Fibroblast of the aortic adventitia (primary cell): ENCODE results near the gene XCL2. TPM values are rescaled to one million over a fixed set of nuclear protein-coding genes. Genes with fewer than 3 reads are reported as not detected.
A peak's percentile ranks its signal among the peaks of the same experiment; 100 is the strongest.

Experiments used
- DNase-seq: peaks from one replicate; pipeline ENCODE4 v3.0.0-alpha.2; 2010; ENCODE audit warnings: low read depth
- H3K4me3 ChIP-seq: 2 replicates; pipeline ENCODE4 v1.5.1; 2011; ENCODE audit warnings: low read depth, mild to moderate bottlenecking, control low read depth, low read length, moderate library complexity
- total RNA-seq: library from RNA; depleted of rRNA; stranded (reverse); fragments of >200 nt; gene quantifications from 2 replicates; pipeline ENCODE4 v1.2.3, GENCODE V29; 2012; ENCODE audit warnings: low replicate concordance
- TF ChIP-seq, protein P1 (sequence below): IDR thresholded peaks from 2 replicates; pipeline ENCODE4 v1.5.1; 2011; ENCODE audit warnings: mild to moderate bottlenecking, low read length, control low read depth, inconsistent platforms; ENCODE audit not compliant: insufficient read depth

Gene XCL2
- total RNA-seq, 1 donor: not detected

DNA sequence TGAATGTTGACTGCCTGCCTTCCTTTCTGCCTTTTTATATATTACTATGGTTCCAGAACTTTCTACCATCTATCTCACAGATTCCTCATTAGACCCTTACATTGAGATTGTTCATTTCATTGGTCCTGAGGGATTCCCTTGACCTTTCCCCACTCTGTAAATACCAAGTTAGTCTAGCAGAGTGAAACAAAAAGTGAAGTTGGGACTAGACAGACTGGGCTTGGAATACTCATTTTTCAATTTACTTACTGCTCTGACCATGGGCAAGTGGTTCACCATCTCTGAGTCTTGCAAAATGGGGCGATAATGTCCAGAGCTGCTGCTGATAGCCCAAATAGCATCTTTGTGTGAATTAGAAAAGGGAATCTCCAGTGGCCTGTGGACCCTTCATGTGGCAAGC lies 38.8 kb downstream of the XCL2 start:
- no peak overlapping the region for H3K4me3 ChIP-seq
- TF ChIP-seq, protein P1, sequence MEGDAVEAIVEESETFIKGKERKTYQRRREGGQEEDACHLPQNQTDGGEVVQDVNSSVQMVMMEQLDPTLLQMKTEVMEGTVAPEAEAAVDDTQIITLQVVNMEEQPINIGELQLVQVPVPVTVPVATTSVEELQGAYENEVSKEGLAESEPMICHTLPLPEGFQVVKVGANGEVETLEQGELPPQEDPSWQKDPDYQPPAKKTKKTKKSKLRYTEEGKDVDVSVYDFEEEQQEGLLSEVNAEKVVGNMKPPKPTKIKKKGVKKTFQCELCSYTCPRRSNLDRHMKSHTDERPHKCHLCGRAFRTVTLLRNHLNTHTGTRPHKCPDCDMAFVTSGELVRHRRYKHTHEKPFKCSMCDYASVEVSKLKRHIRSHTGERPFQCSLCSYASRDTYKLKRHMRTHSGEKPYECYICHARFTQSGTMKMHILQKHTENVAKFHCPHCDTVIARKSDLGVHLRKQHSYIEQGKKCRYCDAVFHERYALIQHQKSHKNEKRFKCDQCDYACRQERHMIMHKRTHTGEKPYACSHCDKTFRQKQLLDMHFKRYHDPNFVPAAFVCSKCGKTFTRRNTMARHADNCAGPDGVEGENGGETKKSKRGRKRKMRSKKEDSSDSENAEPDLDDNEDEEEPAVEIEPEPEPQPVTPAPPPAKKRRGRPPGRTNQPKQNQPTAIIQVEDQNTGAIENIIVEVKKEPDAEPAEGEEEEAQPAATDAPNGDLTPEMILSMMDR: no peak
- DNase-seq: no peak

DNA sequence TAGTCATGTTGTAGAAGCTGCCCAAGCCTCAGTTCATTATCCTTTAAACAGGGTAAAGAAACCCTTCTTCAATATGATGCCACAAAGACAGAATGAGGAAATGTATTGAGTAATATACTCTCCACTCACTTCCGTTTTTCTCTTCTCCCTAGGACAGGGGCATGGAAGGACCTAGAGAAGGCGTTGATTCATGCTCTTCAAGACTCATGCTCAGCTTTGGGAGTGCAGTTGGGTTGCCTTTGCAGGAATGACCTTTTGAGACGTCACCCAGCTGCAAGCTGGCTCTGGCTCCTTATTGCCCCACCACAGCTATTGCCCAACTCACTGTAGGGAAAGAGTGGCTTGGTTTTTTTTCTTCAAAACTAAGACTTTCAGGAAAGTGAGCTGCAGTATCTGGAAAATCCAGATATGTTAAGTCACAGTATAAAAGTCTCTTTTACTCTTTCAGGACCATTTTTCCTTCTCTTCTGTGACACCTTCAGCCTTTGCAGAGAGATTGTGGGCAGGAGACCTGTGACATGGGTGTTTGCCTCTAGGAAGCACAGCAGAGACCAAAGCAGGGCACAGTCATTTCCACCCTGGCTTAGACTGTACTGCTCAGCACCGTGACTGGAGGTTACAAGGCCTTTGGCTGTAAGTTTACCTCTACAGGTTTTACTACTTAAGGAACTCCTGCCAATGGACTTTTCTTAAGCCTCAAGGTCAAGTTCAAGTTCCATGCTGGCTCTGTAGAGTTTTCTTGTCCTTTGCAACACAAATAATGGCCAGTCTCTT lies 39.5 kb downstream of the XCL2 start:
- TF ChIP-seq, protein P1: no peak
- peak; percentile 88 for DNase-seq

DNA sequence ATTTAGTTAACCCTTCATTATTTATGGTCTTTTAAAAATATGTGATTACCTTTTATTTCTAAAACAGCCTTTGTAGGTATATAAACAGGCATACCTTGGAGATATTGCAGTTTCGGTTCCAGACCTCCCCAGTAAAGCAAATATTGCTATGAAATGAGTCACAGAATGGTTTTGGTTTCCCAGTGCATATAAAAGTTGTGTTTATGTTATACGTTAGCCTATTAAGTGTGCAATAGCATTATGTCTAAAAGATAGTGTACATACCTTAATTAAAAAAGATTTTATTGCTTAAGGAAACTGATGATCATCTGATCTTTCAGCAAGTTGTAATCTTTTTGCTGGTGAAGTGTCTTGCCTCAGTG lies 44.1 kb downstream of the XCL2 start:
- no peak for DNase-seq
- TF ChIP-seq, protein P1: no peak
- H3K4me3 ChIP-seq: no peak overlapping the region

More for the DNA sequence above, 39.5 kb downstream of the XCL2 start:
- H3K4me3 ChIP-seq: no peak overlapping the region

DNA sequence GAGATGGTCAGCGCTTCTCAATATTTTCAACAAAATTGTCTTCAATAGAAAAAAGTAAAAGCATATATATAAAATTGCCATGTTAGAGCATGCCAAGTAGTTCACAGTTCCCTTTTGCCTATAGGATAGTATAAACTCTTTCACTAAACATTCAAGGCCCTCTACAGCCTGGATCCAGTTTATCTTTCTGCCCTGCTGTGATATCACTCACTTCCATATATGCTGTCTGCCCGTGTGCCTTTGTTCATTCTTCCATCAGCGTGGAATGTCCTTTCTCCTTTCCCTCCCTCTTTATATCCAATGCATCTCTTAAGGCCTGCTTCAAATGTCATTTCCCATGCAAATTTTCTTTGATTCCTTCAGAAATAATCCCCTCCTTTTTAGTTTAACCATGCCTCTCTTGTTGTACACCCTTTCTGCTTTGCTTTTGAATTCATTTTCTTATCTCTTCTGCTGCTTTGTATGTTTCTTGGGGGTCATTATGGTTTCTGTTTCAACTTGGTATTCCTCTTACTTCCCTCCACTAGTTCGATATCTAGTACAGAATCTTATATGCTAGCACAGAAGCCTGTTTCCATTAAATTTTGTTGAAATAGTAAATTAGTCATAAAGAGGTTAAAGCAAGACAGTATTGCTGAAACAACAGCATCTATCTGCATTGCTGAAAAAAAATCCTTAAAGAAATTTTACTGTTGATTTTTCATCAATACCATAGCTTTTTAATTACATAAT lies 44.7 kb downstream of the XCL2 start:
- DNase-seq: no peak

DNA sequence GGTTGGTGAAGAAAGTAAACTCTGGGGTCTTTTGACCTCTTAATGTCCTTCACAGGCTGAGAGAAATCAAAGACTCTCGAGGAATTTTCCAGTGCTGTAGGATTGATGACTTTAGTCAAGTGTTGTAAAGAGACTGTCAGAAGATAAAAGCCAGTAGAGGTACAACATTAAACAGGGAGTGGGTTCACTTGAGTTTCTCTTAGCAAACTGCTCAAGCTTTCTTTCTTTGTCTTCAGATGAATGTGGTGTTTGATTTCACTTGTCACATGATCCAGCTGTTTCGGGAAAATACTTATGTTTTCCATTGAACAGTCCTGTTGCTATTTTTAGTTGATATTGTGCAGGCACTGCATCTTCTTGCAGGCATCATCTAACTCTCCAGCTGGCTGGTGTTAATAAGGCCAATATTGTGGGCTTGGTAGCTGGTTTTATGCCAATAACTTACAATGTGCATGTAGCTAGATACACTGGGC lies 45.6 kb downstream of the XCL2 start:
- TF ChIP-seq, protein P1: no peak
- peak; percentile 94 for DNase-seq
- H3K4me3 ChIP-seq: no peak overlapping the region

More for the DNA sequence above, 44.7 kb downstream of the XCL2 start:
- TF ChIP-seq, protein P1: no peak
- no peak overlapping the region for H3K4me3 ChIP-seq

DNA sequence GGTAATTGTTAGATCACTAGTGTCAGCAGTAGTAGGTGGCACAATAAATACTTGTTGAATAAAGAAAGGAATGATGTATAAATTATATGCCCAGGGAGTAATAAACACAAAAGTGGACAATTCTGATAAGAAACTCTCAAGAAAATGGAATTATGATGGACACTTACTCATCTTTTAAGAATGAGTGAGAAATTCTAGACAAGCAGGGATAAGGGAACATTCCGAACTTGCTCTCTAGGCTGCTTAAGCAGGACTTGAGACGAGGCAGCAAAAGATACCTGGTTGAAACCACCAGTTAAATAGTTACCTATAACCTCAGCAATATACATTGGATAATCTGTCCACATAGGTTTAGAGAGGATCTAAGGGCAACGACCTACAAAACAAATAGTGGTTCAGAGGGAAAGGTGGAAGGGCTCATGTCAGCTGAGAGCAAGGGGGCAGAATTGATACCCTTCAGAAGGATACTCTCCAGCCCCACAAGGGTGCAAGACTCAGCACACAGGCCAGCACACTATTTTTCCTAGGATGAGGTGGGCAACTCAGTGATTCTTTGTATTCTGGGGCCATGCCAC lies 46.3 kb downstream of the XCL2 start:
- DNase-seq: no peak

More for the DNA sequence above, 46.3 kb downstream of the XCL2 start:
- H3K4me3 ChIP-seq: no peak overlapping the region
- TF ChIP-seq, protein P1: no peak
